KMS-11 (cell line): ENCODE data around the gene INPP5A.
"Not testable (repeated sequence)": the region's sequence is repeated elsewhere in the genome, so short reads cannot be mapped to it uniquely, and the experiment has no call there.

Experiments
- H2AFZ ChIP-seq: fragments of 200-600 bp; sonication (generic); 2 replicates; pipeline ENCODE4 v1.6.1; 2016; ENCODE audit warnings: antibody characterized with exemption, mixed run types, low read depth
- H3K27ac ChIP-seq: fragments of 200-600 bp; sonication (generic); 2 replicates; pipeline ENCODE4 v1.6.1; 2016; ENCODE audit warnings: mild to moderate bottlenecking, mixed run types
- H3K27me3 ChIP-seq: fragments of 200-600 bp; sonication (generic); 2 replicates; pipeline ENCODE4 v1.6.1; 2017; ENCODE audit warnings: mild to moderate bottlenecking, low read depth, mixed run types, moderate library complexity; ENCODE audit not compliant: insufficient read depth
- H3K36me3 ChIP-seq: fragments of 200-600 bp; sonication (generic); 2 replicates; pipeline ENCODE4 v1.6.1; 2017; ENCODE audit warnings: mild to moderate bottlenecking, mixed run types; ENCODE audit not compliant: insufficient read depth
- H3K4me1 ChIP-seq: fragments of 200-600 bp; sonication (generic); 2 replicates; pipeline ENCODE4 v1.6.1; 2016; ENCODE audit warnings: mild to moderate bottlenecking, low read depth, mixed run types; ENCODE audit not compliant: poor library complexity, severe bottlenecking
- H3K4me2 ChIP-seq: fragments of 200-600 bp; sonication (generic); 2 replicates; pipeline ENCODE4 v1.7.0; 2016; ENCODE audit warnings: mild to moderate bottlenecking, mixed run types
- H3K4me3 ChIP-seq: fragments of 200-600 bp; sonication (generic); IDR thresholded peaks from 2 replicates; pipeline ENCODE4 v1.6.1; 2017; ENCODE audit warnings: low read depth, low read length, mixed read lengths; ENCODE audit not compliant: insufficient read depth
- H3K79me2 ChIP-seq: fragments of 200-600 bp; sonication (generic); 2 replicates; pipeline ENCODE4 v1.6.1; 2016; ENCODE audit warnings: low read depth, mixed run types; ENCODE audit not compliant: insufficient read depth
- H3K9ac ChIP-seq: fragments of 200-600 bp; sonication (generic); 2 replicates; pipeline ENCODE4 v1.6.1; 2016; ENCODE audit warnings: mild to moderate bottlenecking, mixed run types
- H4K20me1 ChIP-seq: fragments of 200-600 bp; sonication (generic); 2 replicates; pipeline ENCODE4 v1.6.1; 2016; ENCODE audit warnings: mild to moderate bottlenecking, mixed run types; ENCODE audit not compliant: insufficient read depth
- TF ChIP-seq, protein P1 (sequence below): fragments of 200-600 bp; sonication (generic); conservative IDR thresholded peaks from 2 replicates; pipeline ENCODE4 v1.6.1; 2017; ENCODE audit warnings: low read depth, mild to moderate bottlenecking, antibody characterized with exemption, low read length, moderate library complexity, mixed read lengths

The INPP5A gene

DNA sequence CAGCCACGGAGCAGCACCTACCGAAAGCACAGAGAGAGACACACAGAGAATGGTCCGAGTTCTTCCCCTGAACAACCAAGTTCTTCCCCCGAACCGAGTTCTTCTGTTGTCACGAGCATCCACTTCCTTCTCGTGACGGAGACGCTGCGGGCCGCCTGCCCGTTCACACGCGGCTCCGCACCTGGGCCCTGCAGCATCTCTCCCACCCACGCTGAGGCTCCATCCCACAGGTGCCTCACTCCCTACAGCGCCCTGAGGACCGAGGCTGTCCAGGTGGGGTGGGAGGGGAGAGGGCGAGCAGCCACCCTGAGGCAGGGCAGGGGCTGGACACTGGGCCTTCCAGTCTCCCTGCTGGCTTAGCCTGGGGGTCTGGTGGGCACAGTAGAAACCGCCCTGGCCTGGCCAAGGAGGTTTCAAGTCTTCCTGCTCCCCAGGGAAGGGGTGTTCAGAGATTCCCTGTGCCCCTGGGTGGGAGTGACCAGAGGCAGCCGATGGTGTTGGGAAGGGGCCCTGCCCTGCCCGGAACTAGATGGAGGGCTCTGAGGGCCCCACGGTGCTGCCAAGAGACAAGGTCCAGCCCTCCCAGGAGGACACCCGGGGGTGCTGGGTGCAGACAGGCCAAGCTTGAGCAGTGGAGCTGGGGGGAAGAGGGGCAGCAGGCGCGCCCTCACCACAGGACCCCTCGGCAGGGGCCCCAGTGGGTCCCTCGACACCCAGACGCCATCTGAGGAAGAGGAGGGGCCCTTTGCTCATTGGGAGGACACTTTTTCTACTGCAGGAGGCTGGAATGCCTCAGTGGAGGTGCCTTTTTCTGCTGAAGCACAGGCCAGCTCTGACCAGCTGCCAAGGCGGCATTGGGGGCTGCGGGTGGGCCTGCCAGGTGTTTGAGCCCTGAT, 253.6 kb downstream of the INPP5A start:
- no peak overlapping the region for H3K4me3 ChIP-seq
- no peak overlapping the region for H3K4me2 ChIP-seq
- H4K20me1 ChIP-seq, result no peaks in the 10 kb centered on the region
- H3K79me2 ChIP-seq, result no peaks in the 10 kb centered on the region
- no peak overlapping the region for H3K9ac ChIP-seq
- TF ChIP-seq, protein P1, sequence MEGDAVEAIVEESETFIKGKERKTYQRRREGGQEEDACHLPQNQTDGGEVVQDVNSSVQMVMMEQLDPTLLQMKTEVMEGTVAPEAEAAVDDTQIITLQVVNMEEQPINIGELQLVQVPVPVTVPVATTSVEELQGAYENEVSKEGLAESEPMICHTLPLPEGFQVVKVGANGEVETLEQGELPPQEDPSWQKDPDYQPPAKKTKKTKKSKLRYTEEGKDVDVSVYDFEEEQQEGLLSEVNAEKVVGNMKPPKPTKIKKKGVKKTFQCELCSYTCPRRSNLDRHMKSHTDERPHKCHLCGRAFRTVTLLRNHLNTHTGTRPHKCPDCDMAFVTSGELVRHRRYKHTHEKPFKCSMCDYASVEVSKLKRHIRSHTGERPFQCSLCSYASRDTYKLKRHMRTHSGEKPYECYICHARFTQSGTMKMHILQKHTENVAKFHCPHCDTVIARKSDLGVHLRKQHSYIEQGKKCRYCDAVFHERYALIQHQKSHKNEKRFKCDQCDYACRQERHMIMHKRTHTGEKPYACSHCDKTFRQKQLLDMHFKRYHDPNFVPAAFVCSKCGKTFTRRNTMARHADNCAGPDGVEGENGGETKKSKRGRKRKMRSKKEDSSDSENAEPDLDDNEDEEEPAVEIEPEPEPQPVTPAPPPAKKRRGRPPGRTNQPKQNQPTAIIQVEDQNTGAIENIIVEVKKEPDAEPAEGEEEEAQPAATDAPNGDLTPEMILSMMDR, result no peak
- no peak overlapping the region for H2AFZ ChIP-seq
- H3K27ac ChIP-seq, result no peak overlapping the region
- no peaks in the 10 kb centered on the region for H3K36me3 ChIP-seq
- peaks cover 13% of the 10 kb centered on the region; the same call in 1 of the 2 replicates for H3K27me3 ChIP-seq
- no peaks in the 10 kb centered on the region for H3K4me1 ChIP-seq

DNA sequence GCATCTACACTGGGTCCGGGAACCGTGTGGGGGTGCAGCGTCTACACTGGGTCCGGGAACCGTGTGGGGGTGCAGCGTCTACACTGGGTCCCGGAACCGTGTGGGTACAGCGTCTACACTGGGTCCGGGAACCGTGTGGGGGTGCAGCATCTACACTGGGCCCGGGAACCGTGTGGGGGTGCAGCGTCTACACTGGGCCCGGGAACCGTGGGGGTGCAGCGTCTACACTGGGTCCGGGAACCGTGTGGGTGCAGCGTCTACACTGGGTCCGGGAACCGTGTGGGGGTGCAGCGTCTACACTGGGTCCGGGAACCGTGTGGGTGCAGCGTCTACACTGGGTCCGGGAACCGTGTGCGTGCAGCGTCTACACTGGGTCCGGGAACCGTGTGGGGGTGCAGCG, 254.5 kb downstream of the INPP5A start:
- not testable (repeated sequence) for H3K4me2 ChIP-seq, H3K79me2 ChIP-seq, H3K27ac ChIP-seq, H2AFZ ChIP-seq, H4K20me1 ChIP-seq, H3K9ac ChIP-seq, H3K4me3 ChIP-seq, H3K36me3 ChIP-seq, H3K4me1 ChIP-seq
- H3K27me3 ChIP-seq, result peaks cover 20% of the 10 kb centered on the region; the same call in 1 of the 2 replicates

DNA sequence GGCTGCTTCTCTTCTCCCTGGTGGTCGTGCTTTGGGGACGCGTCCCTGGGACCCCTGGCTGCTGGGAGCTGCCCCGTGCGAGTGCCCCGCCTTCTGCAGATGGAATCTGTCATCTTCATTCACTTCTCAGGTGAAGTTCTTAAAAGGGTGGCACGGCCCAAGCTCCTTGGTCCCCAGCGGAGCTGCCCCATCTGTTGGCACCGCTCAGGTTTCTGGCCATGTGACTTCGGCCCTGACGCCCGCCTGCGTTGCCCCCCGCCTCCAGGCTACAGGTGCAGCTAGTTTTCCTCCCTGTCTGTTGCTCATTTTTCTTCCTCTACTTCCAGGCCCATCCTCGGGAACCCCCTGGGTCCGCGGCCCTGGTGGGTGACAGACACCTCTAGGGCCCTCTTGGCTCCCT, 255.2 kb downstream of the INPP5A start:
- Histone ChIP-seq H3K4me2 (no peak overlapping the region), H2AFZ (no peak overlapping the region), H3K27ac (no peak overlapping the region), H3K36me3 (no peaks in the 10 kb centered on the region), H3K9ac (no peak overlapping the region), H3K4me1 (no peaks in the 10 kb centered on the region), H3K4me3 (no peak overlapping the region), H3K27me3 (peaks cover 27% of the 10 kb centered on the region; the same call in 1 of the 2 replicates), H3K79me2 (no peaks in the 10 kb centered on the region), H4K20me1 (no peaks in the 10 kb centered on the region)
- TF ChIP-seq, protein P1, result no peak

DNA sequence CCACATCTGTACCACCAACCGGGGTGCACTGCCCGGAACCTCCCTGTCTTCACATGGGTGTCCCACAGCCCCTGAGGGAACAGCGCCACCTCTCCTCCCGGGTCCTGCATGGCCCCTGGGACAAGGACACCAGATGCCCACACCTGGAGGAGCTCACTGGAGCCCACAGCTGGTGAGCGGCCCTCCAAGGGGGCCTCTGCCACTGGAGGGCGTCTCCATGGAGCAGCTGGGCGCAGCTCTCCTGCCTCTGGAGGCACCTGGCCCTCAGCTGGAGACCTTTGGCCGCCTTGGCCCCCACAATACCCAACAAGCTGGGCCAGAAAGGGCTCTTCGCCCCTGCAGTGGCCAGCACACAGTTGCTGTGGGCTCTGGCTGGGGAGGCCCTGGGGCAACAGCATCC, 255.6 kb downstream of the INPP5A start:
- Histone ChIP-seq H3K4me3 (no peak overlapping the region), H4K20me1 (no peaks in the 10 kb centered on the region), H3K4me2 (no peak overlapping the region)

More for the DNA sequence above, 255.6 kb downstream of the INPP5A start:
- H3K36me3 ChIP-seq, result no peaks in the 10 kb centered on the region
- no peak overlapping the region for H2AFZ ChIP-seq
- H3K27me3 ChIP-seq, result peaks cover 29% of the 10 kb centered on the region; the same call in 1 of the 2 replicates
- H3K27ac ChIP-seq, result no peak overlapping the region
- TF ChIP-seq, protein P1, result no peak
- no peak overlapping the region for H3K9ac ChIP-seq
- H3K4me1 ChIP-seq, result no peaks in the 10 kb centered on the region
- no peaks in the 10 kb centered on the region for H3K79me2 ChIP-seq
